D341Med (cell line): ENCODE measurements around the gene OCIAD1.
A peak's percentile ranks its signal among the peaks of the same experiment; 100 is the strongest.

Experiments used
- DNase-seq: peaks from one replicate; pipeline ENCODE4 v3.0.0; 2012; ENCODE audit warnings: low spot score

Gene OCIAD1

DNA sequence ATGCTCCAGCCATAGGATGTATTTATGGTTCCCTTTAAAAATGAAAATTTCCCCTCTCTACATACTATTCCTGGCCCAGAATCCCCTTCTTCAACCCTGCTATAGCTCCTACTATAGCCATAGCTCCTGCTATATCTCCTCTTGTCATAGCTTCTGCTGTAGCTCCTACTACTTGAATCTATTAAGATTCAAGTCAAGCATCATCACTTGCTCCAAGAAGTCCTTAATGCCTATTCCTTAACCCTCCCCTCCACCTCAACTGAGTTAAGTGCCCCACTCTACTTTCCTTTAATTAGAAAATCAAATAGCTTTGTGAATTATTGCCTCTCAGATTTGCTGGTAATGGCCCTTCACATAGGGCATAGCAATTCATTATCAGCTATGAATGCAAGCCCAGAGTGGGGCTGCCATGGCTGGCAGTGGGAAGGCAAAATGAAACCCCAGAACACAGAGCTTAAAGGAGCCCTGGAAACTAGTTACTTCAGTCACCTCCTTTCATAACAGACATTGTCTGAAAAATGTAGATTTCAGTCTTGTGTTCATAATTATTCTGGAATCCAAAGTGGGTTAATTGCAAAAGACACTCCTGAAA, 60.2 kb downstream of the OCIAD1 start:
- no peak for DNase-seq

DNA sequence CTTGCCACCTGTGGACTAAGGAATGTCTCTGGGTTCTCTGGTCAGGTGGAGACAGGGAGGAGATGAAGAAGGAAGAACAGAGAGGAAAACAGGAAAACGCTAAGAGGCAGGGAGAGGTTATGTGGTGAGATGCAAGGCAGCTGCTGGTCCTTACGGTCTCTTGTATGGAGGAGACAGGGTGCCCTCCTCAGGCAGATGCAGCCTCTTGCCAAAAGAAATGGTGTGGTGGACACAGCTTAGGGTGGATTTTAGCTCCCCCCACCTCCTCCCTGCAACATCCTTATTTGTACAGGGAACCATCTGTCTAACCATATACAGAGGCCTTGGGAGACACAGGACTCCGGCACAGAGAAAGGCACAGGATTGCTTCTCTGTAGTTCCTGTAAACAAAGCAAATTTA, 66.0 kb downstream of the OCIAD1 start:
- peak; percentile 60 for DNase-seq

DNA sequence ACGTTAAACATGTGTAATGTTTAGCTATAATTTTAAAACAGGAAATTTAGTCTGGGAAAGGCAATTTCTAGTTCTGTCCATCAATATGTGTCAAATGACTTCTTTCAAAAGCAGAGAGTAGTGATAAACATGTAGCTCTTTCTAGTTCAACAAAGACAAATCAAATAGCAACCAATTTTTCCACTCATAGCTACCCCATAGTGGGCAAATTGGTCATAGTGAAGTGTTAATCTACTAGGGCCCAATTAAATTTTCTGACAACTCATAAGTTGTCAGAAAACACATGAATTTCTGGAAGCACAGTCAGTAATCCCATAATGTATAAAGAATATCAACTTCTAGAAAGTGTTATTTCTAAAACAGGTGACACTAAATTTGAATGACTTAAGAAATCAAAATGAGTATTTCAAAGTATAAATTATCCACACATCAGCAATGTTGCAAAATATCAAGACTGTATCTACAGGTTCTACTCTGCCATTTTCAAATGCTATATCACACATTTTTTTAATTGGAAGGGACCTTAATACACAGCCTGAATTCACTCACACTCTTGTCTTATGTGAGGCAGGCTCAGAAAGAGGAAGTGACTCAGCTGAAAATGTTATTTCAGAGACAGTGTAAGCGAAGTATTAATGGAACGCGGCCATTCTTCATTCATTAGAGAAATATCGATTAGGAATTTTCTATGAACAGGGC, 68.0 kb downstream of the OCIAD1 start:
- no peak for DNase-seq

DNA sequence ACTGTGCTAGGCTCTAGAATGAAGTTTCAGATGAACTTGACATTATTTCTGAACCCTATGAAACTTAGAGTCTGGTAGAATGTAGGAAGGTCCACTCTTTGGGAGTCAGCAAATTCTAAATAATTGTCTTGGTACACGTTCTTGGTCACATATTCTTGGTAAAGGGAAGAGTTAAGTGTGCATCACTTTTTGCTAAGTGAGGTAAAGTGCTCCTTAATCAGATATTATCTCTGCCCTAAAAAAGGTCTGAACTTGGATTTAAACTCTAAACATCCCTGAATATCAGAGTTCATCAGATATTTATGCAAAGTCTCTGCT, 68.5 kb downstream of the OCIAD1 start:
- no peak for DNase-seq

DNA sequence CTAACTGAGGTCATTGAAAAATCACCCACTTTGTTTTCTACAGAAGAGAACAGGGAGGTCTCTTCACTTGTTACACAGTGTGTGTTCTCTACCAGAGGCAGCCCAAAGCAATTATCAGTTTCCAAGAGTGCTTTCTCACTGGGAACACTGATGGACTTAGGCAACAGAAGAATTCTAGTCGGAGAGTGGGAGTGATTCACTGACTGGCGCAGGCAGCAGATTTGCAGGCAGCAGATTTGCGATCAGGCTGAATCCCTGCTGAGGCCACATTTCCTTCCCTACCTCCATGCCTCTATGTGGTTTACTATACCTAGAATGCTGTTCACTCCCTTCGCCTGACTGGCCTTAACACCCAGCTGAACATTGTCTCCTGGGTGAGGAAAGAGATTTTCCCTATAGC, 69.1 kb downstream of the OCIAD1 start:
- DNase-seq: no peak

DNA sequence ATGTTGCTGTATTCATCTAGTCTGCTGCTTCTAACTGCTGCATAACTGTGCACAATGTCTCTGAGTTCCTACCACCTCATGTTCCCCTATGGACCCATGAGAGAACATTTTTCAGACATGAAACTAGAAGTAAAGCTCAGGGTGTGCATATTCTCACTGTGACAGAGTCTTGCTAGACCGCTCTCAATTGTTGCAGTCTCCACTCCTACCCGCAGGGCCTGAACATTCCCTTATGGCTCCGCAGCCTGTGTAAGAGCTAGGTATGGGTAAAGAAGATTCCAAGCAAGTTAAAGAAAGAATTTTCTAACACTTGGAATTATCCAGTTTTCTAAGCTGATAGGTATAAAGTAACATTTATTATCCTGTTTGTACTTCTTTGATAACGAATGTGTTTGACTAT, 70.3 kb downstream of the OCIAD1 start:
- DNase-seq: no peak

DNA sequence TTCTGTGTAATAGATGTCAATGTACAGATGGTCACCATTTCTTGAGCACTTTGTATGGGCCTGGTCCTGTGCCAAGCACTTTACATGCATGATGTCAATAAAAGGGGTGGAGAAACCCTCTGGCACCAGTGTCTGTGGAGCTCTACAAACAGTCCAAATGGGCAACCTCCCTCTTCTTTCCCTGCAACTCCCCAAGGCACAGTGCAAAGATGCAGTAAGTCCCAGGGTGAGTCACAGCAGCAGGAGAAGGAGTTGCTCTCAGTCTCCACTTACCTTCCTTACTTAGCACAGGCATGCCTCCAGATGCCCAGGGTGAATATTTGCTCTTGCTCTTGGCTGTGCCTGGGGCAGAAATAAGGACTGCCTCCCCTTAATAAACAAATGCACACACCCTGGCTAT, 71.4 kb downstream of the OCIAD1 start:
- no peak for DNase-seq

DNA sequence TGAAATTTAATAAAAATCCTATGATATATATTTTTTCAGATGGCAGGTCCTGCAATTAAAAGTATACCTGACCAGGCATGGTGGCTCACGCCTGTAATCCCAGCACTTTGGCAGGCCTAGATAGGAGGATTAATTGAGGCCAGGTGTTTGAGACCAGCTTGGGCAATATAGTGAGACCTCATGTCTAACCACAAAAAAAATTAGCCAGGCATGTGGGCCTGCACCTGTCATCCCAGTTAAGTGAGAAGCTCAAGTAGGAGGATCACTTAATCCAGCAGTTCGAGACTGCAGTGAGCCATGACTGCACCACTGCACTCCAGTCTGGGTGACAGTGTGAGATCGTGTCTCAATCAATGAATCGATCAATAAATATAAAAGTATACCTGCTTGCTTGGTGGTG, 73.2 kb downstream of the OCIAD1 start:
- DNase-seq: no peak

DNA sequence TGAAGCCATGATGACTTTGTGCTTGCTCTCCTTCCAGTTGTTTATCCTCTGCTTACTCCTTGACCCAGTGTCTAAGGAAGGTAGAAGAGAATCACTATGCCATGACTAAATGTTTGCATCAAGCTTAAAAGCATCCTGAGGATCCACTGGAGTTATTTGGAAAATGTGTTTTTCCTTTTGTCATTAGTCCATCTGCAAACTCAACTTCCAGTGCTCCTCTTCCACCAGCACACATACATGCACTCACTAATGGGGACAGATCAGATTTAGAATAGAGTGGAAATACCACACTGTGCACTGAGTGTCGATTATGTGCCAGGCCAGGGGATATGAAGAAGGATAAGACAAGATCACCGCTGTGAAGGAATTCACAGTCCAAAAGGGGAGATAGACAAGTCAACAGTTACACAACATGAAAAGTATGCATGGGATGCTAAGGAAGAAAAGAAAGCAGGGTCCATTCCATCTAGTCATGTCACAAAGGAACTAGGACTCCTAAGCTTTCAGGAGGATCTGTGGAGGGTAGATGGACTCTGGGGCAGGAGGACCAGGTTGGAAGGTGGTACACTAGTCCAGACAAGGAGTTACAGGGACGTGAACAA, 73.8 kb downstream of the OCIAD1 start:
- DNase-seq: no peak

DNA sequence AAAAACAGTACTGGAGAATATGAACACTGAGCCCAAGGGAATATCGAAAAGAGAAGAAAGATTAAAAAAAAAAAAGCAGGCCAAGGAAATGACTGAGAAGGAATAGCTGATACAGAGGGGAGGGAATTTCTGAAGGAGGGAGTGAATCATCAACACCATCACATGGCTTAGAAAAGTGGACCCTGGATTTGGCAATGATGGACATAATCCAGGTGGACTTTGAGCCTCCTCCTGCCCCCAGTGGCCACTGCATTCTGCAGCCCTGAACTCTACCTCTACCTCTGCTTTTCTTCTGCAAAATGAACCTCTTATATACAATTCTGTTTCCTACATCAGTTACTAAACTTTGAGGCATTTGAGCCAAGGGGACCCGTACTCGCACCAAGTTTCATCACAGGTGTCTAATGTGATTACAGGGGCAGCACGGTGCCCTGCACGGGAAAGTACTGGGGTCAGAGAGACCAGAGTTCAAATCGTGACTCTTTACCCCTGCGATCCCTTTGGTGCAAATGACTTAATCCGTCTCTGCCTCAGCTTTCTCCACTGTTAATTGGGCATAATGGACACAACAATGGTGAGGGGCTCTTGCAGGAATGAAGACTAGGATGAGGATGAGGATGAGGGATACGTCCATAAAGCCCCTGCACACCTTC, 74.6 kb downstream of the OCIAD1 start:
- DNase-seq: no peak

DNA sequence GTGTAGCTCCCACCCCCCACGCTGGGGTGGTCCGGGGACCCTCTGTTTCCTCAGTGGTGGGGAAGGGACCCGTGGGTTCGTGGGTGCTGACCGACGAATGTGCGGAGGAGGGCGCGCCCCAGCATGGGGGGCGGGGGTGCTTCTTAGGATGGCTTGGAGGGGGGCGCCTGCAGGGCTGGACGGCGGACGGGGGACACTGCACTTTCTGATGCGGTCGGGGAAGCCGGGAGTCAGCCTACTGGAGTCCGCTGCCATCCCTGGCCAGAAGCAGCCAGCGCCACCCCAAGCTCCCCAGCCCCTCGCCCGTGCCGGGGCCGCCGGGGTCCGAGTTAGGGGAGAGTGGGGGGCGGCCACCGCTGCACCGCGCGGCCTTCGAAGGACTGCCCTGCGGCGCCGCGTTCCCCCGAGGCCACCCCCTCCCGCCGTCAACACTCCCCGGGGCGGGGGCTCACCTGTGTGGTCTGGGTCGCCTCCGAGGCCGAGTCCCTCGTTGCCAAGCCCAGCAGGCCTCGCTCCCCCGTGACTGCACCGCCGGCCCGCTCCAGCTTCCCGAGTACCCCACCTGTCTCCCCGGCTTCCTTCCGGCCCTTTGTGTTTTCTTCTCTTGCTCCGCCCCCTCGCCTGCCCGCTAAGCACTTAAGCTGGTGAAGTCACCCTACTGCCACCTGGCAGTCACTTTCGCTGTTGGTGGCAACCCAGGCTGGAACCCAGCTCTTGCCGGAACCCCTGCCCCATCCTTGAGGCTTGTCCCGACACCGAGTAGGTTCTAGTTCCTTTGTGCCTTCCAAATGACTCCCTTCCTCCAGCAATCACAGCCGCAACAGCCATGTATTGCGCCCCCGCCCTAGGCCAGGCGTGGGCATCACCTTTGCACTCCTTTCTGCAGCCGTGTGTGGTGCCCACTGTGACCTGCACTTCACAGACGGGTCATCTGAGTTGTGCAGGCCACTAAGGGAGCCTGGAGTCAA, 75.6 kb downstream of the OCIAD1 start, which contains the start of gene OCIAD2:
Gene OCIAD2 (minus strand): TSS at position 569 of the 968 bp plus-strand sequence. CDS start 2,225 bp downstream, outside the sequence.
- DNase-seq: peak; percentile 93

DNA sequence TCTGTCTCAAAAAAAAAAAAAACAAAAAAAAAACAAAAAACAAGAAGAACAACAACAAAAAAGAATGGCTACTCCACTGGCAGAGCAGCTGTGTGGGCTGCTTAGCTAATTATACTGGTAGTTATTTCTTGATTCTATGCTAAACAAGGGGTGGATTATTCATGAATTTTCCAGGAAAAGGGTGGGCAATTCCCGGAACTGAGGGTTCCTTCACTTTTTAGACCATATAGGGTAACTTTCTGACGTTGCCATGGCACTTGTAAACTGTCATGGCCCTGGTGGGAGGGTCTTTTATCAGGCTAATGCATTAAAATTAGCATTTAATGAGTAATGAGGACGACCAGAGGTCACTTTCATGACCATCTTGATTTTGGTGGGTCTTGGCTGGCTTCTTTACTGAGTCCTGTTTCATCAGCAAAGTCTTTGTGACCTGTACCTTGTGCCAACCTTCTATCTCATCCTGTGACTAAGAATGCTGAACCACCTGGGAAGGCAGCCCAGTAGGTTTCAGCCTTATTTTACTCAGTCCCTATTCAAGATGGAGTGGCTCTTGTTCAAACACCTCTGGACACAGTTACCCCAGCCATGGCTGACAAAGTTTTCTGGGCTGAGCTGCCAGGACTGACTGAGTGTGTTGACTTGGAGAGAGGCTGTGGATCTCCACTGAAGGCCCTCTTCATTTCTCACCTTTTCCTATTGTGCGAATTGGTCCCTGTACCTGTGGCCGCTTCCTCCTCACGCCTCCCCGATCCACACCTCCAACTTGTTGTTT, 77.0 kb downstream of the OCIAD1 start:
- no peak for DNase-seq

DNA sequence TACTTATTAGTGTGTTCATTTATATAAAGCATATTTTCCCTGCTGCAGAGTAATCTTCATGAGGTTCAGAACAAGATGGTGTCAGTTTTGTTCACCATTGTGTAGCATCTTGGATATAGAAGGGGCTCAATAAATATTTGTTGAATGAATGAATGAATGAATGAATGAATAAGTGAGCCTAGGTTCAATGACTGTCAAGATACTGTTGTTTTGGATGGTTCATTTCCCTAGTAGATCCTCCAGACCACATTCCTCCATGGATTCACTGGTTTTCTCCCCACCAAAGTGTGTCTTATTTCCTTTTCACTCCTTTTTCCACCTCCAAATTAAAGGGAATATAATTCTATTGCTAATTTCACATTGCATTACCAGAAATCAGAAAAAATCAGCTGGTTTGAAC, 77.8 kb downstream of the OCIAD1 start:
- no peak for DNase-seq

DNA sequence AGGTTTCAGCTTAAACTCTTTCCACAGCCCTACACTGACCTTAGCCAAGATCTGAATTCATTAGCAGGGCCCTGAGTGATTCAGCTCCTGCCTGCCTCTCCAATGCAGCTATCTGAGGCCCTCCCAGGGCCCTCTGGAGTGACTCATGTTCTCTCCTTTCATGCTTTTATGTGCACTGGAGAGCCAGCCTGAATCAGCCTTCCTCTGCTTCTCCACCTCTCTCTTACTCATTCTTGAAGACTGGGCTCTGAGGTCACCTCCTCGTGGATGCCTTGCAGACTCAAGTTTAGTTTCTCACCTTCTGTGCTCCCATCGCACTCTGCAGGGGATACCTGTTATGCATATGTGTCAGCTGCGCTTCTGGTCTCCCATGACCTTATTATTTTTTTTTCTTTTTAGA, 78.8 kb downstream of the OCIAD1 start:
- DNase-seq: no peak

DNA sequence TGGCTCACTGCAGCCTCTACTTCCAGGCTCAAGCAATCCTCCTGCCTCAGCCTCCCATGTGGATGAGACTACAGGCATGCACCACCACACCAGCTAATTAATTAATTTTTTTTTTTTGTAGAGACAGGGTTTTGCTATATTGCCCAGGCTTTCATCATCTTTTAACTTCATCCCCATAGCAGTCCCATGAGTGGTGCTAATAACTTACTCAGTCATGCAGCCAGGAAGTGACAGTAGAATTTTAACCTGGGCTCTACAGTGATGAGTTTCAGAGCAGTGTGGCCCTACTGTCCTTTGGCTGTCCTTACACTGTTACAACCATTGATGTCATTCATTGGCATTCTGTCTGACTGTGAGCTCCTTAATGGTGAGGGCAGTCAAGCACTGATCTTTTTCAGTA, 79.6 kb downstream of the OCIAD1 start:
- DNase-seq: no peak
